Peyer's patch (tissue), 4 donors: Measurements from ENCODE around the gene SV2A.
A peak's percentile ranks its signal among the peaks of the same experiment; 100 is the strongest.

Experiments
- CTCF ChIP-seq, 6 experiments: fragments of 450-650 bp in 4 of 6; fragments of 200-600 bp in 2 of 6; sonication (generic) in 1 of 6; IDR thresholded peaks; one replicate each; pipeline ENCODE4 v1.5.1; 2017 to 2019; ENCODE audit warnings: antibody characterized with exemption in 6 of 6, mild to moderate bottlenecking in 3 of 6, moderate library complexity in 1 of 6
- POLR2A ChIP-seq, 2 donors: fragments of 450-650 bp; IDR thresholded peaks; one replicate each; pipeline ENCODE4 v1.5.1; 2017; ENCODE audit warnings: antibody characterized with exemption in 2 of 2, mild to moderate bottlenecking in 2 of 2, moderate library complexity in 2 of 2

GRCh38 chr1:149936992-149937705 is 19.5 kb upstream of the SV2A start:
- TF ChIP-seq CTCF (IDR thresholded peaks at IDR 0.05) = no peak
- TF ChIP-seq POLR2A (IDR thresholded peaks at IDR 0.05) = peak; percentile 68 to 87
